NCI-H1436 (cell line): ENCODE results near the gene TMEM51.

Experiments used
- DNase-seq: peaks from one replicate; lab custom pipeline; 2025; lab: John Stamatoyannopoulos, UW

Gene TMEM51

GRCh38 chr1:15177710-15178166 is 24.2 kb downstream of the TMEM51 start:
- no peak for DNase-seq

- DNase-seq: no peak
Measured at GRCh38 chr1:15178571-15179484, 25.3 kb downstream of the TMEM51 start.

DNA sequence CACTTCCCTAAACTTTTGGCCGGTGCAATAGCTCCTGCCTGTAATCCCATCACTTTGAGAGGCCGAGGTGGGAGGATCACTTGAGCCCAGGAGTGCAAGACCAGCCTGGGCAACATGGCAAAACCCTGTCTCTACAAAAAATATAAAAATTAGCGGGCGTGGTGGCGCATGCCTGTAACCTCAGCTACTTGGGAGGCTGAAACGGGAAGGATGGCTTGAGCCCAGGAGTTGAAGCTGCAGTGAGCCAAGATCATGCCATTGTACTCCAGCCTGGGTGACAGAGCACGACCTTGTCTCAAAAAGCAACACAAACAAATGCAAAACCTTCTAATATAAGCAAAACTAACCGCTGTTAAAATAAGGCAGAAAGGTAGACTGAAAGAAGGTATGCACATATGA is 25.9 kb downstream of the TMEM51 start:
- DNase-seq: no peak

- no peak for DNase-seq
Measured at GRCh38 chr1:15180189-15180588, 26.6 kb downstream of the TMEM51 start.

DNA sequence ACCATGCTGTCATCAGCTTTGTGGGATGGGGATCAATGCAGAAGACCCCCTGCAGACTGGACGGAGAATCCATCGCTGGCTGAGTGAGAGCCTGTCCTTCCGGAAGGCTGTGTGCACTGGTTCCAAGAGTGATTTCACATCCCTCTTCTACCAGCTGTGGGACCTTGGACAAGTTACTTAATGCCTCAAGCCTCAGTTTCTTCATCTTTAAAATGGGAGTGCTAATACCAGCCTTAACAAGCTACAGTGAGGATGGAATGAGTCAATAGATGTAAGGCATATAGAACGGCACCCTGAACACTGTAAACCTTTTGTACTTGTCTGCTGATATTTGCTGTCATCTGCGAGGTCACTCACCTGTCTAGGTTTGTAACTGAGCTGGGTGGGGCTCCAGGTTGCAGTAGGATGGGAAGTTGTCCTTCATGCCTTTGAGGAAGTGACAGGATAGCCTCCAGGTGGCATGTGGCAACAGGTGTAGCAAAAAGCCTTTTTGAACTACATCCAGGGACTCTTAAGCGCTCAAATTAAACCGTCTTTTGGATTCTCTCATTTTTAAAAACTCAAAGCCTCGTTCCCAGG is 27.5 kb downstream of the TMEM51 start:
- no peak for DNase-seq

DNA sequence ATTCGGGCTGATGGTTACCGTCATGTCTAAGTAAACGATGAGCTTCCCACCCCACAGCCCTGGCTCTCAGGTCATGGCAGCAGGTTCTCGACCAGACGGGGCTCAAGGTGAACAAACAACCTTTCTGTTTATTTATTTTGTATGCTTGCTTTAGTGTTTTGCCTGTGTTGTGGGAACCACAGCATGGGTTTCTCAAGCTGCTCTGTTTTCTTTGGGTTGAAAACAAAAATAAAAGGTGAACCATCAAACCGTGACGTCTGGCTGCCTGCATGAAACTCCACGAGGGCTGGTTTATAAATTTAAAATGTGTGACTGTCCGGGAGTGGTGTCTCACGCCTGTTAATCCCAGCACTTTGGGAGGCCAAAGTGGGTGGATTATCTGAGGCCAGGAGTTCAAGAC is 28.0 kb downstream of the TMEM51 start:
- no peak for DNase-seq

DNA sequence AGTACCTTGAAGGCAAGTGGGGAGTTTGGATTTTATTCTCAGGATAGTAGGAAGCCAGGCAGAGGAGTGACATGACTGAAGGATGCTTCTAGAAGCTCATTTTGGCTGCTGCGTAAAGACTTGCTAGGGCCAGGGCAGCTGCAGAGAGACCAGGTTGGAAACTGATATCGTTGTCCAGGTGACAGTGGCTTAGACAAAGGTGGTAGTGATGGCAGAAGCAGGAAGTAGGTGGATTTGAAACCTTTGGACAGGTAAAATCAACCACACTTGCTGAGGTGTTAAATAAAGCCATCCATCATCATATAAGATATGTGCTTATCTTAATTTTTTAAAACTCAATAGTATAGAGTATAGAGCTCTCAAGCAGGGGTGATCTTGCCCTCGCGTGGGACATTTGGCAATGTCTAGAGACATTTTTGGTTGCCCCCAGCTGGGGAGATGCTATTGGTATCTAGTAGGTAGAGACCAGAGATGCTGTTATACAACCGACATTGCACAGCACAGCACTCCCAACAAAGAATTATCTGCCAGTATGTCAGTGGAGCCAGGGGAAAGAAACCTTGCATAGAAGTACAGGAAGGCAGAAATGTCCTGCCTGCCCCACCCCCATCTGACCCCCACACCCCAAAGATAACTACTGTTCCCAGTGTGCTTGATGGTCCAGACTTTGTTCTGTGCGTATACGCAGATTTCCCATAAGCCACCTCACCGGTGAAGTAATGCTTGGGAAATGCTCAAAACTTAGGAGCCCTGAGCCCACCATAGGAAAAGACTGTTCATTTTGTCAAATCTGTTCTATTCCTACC is 31.1 kb downstream of the TMEM51 start:
- no peak for DNase-seq

DNA sequence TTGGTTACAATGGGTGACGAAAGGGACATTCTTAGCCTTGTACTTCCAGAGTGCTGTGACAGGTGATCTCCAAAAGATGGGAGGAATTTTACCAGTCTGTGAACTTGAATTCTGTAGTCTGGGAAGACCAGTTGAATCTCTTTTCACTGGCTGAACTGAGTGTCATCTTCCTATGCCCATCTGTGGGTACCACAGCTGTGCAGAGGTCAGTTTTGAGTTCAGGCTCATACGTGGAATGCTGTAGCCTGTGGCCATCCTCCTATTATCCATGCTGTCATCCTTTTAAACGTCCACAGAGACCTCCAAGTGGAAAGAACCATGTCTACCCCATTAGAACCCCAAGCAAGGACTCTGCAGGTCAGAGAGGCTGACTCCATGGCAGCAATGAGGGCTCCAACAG is 32.1 kb downstream of the TMEM51 start:
- DNase-seq: no peak

DNA sequence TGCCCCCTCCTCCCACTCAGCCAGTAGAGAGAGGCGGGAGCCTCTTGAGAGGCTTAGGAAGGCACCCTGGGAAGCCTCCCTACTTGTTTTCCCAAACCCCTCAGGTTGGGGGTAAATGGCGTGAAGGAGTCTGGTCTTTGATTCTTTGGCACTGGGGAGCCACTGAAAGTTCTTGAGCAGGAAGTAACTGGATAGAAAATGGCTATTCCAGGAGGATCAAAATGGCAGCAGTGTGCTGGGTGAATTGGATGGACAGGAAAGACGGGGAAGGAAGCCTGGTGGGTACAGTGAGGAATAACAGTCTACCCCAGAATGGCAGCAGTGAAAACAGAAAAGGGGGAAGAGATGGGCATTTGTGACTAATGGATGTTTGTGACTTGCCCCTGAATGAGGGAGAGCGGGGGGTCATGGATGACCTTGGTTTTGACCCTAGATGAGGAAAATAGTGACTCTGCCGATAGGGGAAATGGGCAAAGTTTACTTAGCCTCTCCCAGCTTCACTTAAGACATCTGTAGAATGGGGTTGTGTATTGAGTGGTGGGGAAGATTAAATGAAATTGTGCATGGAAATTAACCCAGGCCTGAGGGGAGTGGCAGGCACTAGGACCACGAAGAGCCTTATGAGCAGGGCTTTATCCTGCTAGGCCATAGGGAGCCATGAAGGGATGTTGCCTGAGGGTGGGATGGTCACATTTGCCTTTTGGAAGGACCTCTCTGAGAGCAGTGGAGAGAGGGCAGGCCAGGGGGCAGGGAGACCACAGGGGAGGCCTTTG is 32.7 kb downstream of the TMEM51 start:
- no peak for DNase-seq

GRCh38 chr1:15186846-15187151 is 33.3 kb downstream of the TMEM51 start:
- no peak for DNase-seq

DNA sequence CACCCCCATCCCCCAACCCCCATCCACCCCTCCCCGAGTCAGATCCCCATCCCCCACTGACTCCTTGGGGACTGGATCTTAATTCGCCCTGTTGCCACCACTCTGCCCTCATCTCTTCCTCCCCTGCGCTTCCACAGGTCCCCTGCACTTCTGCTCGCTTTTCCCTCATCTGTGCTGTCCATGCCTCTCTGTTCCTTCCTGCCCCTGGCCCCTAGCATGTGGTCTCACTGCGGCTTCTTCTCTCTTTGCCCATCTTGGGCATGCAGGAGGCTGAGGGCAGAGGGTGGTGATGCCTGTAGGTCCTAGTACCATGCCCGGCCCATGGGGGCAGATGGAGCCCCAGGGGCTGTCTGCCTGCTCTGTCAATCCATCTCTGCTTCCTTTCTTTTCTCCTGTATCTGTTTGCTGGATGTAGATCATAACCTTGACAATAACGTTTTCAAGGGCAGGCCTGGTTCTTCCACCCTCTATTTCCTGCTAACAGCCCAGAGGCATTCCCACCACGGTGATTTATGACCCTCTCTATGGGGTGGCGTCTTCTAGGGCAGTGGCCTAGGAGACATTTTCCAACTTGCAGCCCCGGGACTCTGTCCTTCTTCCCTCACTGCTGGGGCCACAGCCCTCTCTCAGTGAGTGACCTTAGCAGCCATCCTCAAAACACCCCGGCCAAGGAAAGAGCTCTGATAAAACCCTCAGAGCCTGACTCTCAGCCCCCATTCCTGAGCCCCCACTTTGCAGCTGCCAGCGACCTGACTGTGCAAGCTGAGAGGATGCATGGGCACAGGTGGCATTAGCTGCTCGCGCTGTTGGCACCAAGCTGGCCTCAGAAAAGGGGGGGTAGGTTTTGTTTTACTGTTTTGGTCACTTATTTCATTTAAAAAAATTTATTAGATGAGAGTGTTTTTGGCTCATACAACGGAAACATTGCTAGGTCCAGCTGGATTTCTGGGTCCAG is 33.9 kb downstream of the TMEM51 start:
- no peak for DNase-seq

DNA sequence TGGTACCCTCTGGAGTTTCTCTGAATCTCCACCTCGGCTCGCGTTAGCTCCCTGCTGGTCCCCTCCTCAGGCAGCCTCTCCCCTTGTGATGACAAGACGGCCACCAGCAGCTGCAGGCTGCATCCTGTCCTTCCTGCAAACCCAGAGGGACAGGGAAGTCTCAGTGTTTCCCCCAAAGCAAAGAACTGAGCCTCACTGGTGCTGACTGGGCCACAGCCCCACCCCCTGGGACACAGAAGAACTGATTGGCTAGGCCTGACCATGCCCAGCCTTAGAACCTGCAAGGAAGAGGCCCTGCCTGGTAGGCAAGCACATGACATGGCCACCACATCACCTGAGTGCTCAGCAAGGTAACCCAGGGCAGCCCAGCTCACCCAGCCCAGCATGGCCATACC is 34.6 kb downstream of the TMEM51 start:
- DNase-seq: no peak

DNA sequence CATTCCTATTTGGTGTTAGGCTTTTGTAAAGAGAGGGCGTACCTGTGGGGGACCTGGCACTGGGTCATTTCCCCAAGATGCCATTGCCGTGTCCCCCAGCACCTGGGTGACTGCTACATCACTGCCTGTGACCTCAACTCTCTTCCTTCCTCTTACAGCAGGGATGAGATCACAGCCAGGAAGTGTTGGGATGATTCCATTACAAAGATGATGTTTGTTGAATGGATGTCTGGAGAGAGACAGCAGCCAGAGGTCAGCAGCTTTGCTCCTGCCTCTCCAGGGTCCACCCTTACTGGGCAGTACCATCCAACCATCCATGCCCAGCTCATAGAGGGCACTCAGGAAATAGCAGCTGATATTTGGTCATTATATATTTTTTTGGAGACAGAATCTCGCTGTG is 35.1 kb downstream of the TMEM51 start:
- no peak for DNase-seq

DNA sequence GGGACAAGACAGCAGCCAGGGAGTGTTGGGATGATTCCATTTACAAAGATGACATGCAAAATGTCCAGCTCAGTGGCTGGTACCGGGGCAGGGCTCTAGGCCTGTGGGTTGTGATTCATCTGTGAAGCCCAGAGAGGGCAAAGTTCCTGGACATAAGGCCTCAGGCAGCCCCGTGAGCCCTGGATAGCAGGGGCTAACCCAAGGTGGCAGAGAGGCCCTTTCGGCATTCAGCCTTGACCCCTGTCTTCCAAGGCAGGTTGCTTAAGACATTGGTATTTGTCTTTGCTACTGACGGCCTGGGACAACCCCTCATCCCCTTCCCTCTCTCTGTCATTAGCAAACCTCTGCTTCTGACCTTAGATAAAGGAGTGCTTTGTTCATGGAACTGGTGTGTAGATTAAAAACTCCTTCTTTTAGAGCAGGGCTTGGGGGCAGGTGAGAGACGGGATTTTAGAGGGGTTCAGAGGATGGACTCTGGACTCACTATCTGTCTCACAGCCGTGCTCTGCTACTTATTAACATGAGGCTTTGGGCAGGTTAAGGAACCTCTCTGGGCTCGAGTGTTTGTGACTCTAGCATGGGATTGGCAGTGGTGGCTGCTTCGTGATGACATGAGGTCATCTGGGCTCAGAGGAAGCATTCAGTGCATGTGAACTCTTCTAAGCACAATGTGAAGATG is 36.3 kb downstream of the TMEM51 start:
- DNase-seq: no peak

- no peak for DNase-seq
Measured at GRCh38 chr1:15191267-15191666, 37.7 kb downstream of the TMEM51 start.

GRCh38 chr1:15191770-15192169 is 38.2 kb downstream of the TMEM51 start:
- no peak for DNase-seq

DNA sequence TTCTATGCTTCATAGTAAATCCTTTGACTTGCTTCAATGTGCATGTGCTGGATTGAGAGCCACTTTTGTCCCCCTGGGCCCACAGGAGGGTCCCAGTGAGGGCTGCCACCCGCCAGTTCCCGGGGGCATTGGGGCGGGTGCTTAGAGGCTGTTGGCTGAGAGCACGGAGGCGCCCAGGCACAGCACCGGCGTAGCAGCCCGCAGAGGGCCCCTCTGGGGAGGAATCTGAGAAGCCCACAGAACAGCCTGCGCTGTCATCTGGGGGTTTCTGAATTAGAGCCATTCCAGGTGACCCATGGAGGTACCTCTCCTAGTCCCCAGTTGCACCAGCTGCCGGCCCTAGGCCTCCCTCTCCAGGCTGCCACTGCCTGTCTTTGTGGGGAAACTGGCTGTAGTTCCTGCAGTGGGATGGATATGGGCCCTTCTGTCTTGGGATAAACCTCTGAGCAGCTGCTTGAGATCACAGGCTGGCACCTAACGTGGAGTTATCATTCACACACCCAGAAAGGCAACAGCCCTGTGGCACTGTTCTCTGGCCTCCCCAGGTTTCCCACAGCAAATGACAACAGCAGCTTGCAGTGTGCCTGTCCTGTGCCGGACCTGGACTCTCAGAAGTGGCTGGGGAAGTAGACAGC is 39.5 kb downstream of the TMEM51 start:
- DNase-seq: peak; percentile 39

- no peak for DNase-seq
Measured at GRCh38 chr1:15195420-15196052, 42.0 kb downstream of the TMEM51 start.

DNA sequence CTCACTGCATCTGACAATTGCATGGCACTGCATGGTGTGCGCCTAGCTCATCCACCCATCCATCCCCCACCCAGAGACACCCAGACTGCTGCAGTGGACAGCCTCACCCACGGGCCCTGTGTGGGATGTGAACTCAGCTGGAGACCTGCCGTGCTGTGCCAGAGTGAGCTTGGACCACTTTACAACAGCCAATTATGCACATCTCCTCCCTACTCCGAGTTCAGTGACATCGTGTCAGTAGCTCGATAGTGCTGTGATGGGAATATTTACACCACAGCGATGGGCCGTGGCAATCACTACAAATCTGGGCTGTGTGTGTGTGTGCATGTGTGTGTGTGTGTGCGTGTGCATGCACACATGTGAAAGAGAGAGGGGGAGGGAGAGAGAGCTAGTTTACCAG is 42.5 kb downstream of the TMEM51 start:
- no peak for DNase-seq
